Uterus (tissue), 4 donors: ENCODE data around the gene NSL1. TPM values are rescaled to one million over a fixed set of nuclear protein-coding genes. Genes with fewer than 3 reads are reported as not detected.
A peak's percentile ranks its signal among the peaks of the same experiment; 100 is the strongest.
"Not testable (repeated sequence)": the region's sequence is repeated elsewhere in the genome, so short reads cannot be mapped to it uniquely, and the experiment has no call there.

Experiments used
- DNase-seq, 2 donors: peaks; one replicate each; pipeline ENCODE4 v3.0.0-alpha.2; 2019 to 2020
- H3K27ac ChIP-seq, 2 donors: fragments of 200-600 bp; sonication (generic); 1 replicate in 1 of 2; 2 replicates in 1 of 2; pipeline ENCODE4 v1.5.1; 2016 to 2018
- H3K27me3 ChIP-seq, 2 donors: fragments of 200-600 bp; sonication (generic); one replicate each; pipeline ENCODE4 v1.5.1; 2018 to 2019; ENCODE audit warnings: control low read depth in 1 of 2
- H3K36me3 ChIP-seq, 2 donors: fragments of 200-600 bp; sonication (generic); one replicate each; pipeline ENCODE4 v1.5.1; 2019; ENCODE audit warnings: control low read depth in 1 of 2
- H3K4me1 ChIP-seq, 2 donors: fragments of 200-600 bp; sonication (generic); one replicate each; pipeline ENCODE4 v1.5.1; 2018 to 2019; ENCODE audit warnings: control low read depth in 1 of 2
- H3K4me3 ChIP-seq, 2 donors: fragments of 200-600 bp; sonication (generic); 1 replicate in 1 of 2; 2 replicates in 1 of 2; pipeline ENCODE4 v1.5.1; 2018 to 2019; ENCODE audit warnings: mild to moderate bottlenecking in 1 of 2
- H3K9me3 ChIP-seq, 2 donors: fragments of 200-600 bp; sonication (generic); one replicate each; pipeline ENCODE4 v1.5.1; 2019; ENCODE audit warnings: control low read depth in 1 of 2
- CTCF ChIP-seq, 4 experiments: fragments of 200-600 bp in 2 of 4; fragments of 450-650 bp in 2 of 4; sonication (generic) in 2 of 4; IDR thresholded peaks; one replicate each; pipeline ENCODE4 v1.5.1; 2016 to 2019; ENCODE audit warnings: antibody characterized with exemption in 4 of 4, mild to moderate bottlenecking in 2 of 4, moderate library complexity in 1 of 4
- POLR2A ChIP-seq, 2 donors: fragments of 450-650 bp; IDR thresholded peaks; one replicate each; pipeline ENCODE4 v1.6.1; 2016; ENCODE audit warnings: antibody characterized with exemption in 2 of 2, mild to moderate bottlenecking in 1 of 2, moderate library complexity in 1 of 2
- intact Hi-C: fragments of 100-400 bp; cut with DNase I; formaldehyde crosslinking; loops from one replicate; pipeline ENCODE4 v1.15.1; 2023; ENCODE audit warnings: low total_unique reads
- total RNA-seq, 4 donors: library from RNA; depleted of rRNA in 3 of 4; stranded (reverse); fragments of >200 nt in 3 of 4; gene quantifications; one replicate each; pipeline versions ENCODE4 v1.1.0 to v1.2.4, GENCODE V29; 2014 to 2023
- donor health status: DM: yes; HTN: yes; CAD: no.

NSL1 gene
- 10 to 100 TPM; 39.1 to 73.8 (median 60.5) TPM for total RNA-seq

GRCh38 chr1:212791676-212792395 lies at the start of gene NSL1, which contains the start of gene TATDN3:
Gene NSL1 (minus strand): TSS chr1:212791777. CDS start chr1:212791763, 14 bp downstream.
Gene TATDN3 (plus strand): TSS chr1:212791894. CDS start chr1:212791922, 28 bp downstream.
- Histone ChIP-seq H3K4me1 (peaks cover 0 to 16% of the 10 kb centered on the region in 2 donors), H3K9me3 (no peaks in the 10 kb centered on the region), H3K27me3 (no peaks in the 10 kb centered on the region), H3K27ac (peak within 1 kb of the TSS; percentile 89 to 91), H3K36me3 (no peaks in the 10 kb centered on the region), H3K4me3 (peak within 1 kb of the TSS; percentile 80 to 83)
- peak in 1 of 4 experiments; percentile 8 for TF ChIP-seq CTCF (IDR thresholded peaks at IDR 0.05)
- peak; percentile 50 to 66 for TF ChIP-seq POLR2A (IDR thresholded peaks at IDR 0.05)
- intact Hi-C loops = no loop called here
- peak; percentile 82 to 94 for DNase-seq

GRCh38 chr1:212838145-212838544 lies 46.6 kb upstream of the NSL1 start:
- no peaks in the 10 kb centered on the region for H3K9me3 ChIP-seq
- TF ChIP-seq CTCF (IDR thresholded peaks at IDR 0.05) = no peak
- no peak for TF ChIP-seq POLR2A (IDR thresholded peaks at IDR 0.05)
- H3K27ac ChIP-seq = no peak overlapping the region
- intact Hi-C loops = no loop called here
- no peaks in the 10 kb centered on the region for H3K27me3 ChIP-seq
- H3K36me3 ChIP-seq = no peaks in the 10 kb centered on the region
- DNase-seq = no peak
- H3K4me1 ChIP-seq = no peaks in the 10 kb centered on the region
- no peak overlapping the region for H3K4me3 ChIP-seq

GRCh38 chr1:212833211-212834207 lies 41.9 kb upstream of the NSL1 start:
- H3K27ac ChIP-seq, DNase-seq, H3K9me3 ChIP-seq, H3K4me3 ChIP-seq, H3K4me1 ChIP-seq, H3K36me3 ChIP-seq, intact Hi-C loops, H3K27me3 ChIP-seq: not testable (repeated sequence)

- Histone ChIP-seq H3K4me1 (no peaks in the 10 kb centered on the region), H3K36me3 (no peaks in the 10 kb centered on the region), H3K4me3 (no peak overlapping the region), H3K27ac (no peak overlapping the region), H3K9me3 (no peaks in the 10 kb centered on the region), H3K27me3 (no peaks in the 10 kb centered on the region)
- intact Hi-C loops = no loop called here
- no peak for DNase-seq
- no peak for TF ChIP-seq CTCF (IDR thresholded peaks at IDR 0.05)
- no peak for TF ChIP-seq POLR2A (IDR thresholded peaks at IDR 0.05)
Observed at GRCh38 chr1:212828395-212828794, 36.8 kb upstream of the NSL1 start.

- no peaks in the 10 kb centered on the region for H3K9me3 ChIP-seq
- H3K27ac ChIP-seq = no peak overlapping the region
- no peak overlapping the region for H3K4me3 ChIP-seq
- TF ChIP-seq CTCF (IDR thresholded peaks at IDR 0.05) (no peak), POLR2A (IDR thresholded peaks at IDR 0.05) (no peak)
- no peaks in the 10 kb centered on the region for H3K4me1 ChIP-seq
- DNase-seq = no peak
- no peaks in the 10 kb centered on the region for H3K27me3 ChIP-seq
- H3K36me3 ChIP-seq = no peaks in the 10 kb centered on the region
- intact Hi-C loops = no loop called here
Observed at GRCh38 chr1:212827831-212828278, 36.3 kb upstream of the NSL1 start.
